SW480 (cell line): ENCODE data around the gene LCE1E.
A peak's percentile ranks its signal among the peaks of the same experiment; 100 is the strongest.

Experiments
- DNase-seq: peaks from one replicate; pipeline ENCODE4 v3.0.0-alpha.2; 2016; ENCODE audit warnings: low spot score

LCE1E gene

GRCh38 chr1:152786077-152786476 lies at the start of gene LCE1E:
Gene LCE1E, plus strand, starts transcription at chr1:152786257. Its CDS starts 1,043 bp downstream, at chr1:152787300.
- peak; percentile 82 for DNase-seq

- DNase-seq, result no peak
These were observed 48.1 kb upstream of the LCE1E start for GRCh38 chr1:152737997-152738396.

DNA sequence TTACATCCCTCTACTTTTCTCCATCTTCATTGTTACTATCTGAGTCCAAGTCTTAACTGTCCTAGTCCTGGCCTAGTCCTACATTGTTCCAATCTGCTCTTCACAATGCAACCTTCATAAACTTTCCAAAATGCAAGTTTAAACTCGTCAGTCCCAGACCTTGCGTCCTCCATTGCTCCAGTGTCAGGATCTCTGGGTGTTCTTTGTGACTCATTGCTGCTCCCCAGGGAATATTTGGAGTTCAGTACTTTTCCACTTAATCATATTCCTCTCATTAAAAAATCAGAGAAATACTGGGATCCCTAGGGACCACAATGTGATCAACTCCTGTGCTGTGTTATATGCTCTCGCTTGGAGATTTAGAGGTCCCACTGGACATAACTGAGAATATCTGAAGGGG lies 46.2 kb upstream of the LCE1E start:
- DNase-seq, result no peak

- DNase-seq, result no peak
These were observed 44.4 kb upstream of the LCE1E start for GRCh38 chr1:152741656-152742055.

GRCh38 chr1:152743371-152744145 lies 42.5 kb upstream of the LCE1E start:
- DNase-seq, result no peak

GRCh38 chr1:152745289-152745704 lies 40.8 kb upstream of the LCE1E start:
- no peak for DNase-seq

DNA sequence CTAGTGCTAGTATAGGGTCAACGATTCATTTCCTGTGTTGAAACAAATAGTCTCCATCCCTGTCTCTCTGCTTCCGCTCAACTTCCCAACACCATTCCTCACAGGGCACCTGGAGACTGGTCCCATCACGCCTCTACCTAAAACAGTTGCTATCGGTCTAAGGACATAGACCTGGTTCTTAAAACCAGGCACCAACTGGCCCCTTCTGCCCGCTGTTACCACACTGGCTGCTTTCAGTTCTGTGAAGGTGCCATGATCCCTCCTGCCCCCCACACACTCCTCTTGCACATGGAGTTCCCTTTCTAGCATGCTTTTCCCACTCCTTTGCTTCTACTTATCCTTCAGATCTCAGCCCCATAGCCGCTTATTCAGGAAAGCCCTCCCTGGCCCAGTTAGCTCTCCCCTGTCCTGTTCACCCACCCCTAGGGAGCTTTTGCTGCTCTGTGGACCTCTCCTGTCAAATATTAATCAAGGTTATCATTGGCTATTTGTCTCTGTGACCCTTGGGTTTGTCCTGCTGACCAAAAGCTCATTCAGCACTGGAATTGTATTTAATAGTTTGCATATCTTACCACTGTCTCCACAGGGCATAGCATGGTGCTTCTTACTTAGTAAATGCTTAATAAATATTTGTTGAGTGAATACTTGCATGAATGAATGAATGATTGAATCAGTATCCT lies 40.2 kb upstream of the LCE1E start:
- no peak for DNase-seq

DNA sequence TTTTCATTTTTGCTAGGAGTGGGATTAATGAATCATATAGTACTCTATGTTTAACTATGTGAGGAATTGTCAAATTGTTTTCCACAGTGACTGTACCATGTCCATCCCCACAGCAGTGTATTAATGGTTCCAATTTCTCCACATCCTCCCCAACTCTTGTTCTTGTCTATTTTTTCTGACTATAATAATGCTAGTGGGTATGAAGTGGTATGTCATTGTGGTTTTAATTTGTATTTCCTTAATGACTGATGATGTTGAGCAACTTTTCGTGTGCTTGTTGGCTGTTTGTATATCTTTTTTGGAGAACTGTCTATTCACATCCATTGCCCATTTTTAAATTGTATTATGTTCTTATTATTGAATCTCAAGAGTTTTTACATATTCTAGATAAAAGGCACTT lies 38.2 kb upstream of the LCE1E start:
- no peak for DNase-seq

GRCh38 chr1:152752225-152752624 lies 33.8 kb upstream of the LCE1E start:
- DNase-seq, result peak; percentile 87

GRCh38 chr1:152753586-152753985 lies 32.5 kb upstream of the LCE1E start:
- DNase-seq, result no peak

- DNase-seq, result peak; percentile 24
These were observed 29.2 kb upstream of the LCE1E start for GRCh38 chr1:152756872-152757271.

- DNase-seq, result no peak
These were observed 28.3 kb upstream of the LCE1E start, which contains the start of gene KPRP for GRCh38 chr1:152757747-152758146. Gene KPRP, plus strand, starts transcription at chr1:152758025. Its CDS starts 1,564 bp downstream, at chr1:152759589.

DNA sequence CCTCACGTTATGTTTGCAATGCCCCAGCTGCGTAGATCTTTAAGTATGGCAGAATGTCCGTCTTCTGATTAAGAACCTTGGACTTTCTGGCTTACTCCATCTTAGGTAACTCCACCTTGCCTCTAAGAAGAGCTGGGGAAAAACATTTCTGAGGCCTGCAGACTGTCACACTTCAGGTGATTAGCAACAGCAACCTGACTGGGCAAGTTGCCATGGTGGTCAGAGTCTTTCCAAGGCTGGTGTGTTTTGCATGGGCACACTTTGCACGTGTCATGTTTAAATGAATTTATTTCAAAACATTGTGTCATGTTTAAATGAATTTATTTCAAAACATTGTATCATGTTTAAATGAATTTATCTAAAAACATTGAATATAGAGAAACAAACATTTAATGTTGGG lies 27.4 kb upstream of the LCE1E start:
- DNase-seq, result no peak

GRCh38 chr1:152759453-152760173 lies 26.4 kb upstream of the LCE1E start:
- no peak for DNase-seq

- no peak for DNase-seq
These were observed 25.4 kb upstream of the LCE1E start for GRCh38 chr1:152760551-152761190.

DNA sequence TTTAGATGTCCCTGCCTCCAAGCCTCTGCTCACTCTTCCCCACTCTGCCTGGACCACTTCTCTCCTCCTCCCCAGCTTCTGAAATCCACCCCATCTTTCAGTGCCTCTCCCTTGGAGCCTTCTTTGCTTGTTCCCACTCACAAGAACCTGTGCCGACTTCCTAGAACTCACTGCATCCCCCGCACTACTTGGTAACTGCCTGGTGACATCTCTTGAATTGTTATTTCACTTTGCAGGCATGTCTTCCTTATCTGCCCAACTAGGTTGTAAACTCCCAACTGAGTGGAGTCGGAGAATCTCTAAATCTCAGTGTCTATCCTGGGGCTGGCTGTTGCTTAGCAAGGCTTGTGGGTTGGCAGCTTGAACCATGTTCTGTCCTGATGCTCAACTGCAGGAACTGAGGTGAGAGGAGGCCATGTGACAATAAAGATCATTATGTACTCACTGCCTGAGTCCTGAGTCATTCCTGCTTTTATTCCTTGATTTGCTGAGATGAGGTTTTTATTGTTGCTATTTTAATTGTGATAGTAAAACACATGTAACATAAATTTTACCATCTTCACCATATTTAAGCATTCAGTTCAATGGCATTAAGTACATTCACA lies 24.3 kb upstream of the LCE1E start:
- DNase-seq, result no peak

GRCh38 chr1:152768847-152769533 lies 17.1 kb upstream of the LCE1E start:
- DNase-seq, result peak; percentile 2

DNA sequence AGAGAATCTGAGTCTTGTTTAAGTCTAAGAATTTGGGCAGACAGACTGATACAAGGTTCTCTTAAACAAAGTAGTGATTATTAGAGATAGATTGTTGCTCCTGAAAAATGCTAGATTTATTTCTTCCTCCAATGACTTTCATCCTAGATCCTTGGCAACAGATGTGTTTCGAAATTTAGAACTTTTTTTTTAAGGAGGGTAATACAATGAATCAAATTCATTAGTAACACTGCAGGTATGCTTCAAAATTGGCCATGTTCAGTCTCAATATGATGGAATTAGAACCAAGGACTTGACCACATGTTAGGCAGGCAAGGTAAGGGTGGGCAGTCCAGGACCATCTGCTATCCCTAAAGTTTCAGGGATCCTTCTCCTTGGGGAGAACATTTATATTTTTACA lies 15.6 kb upstream of the LCE1E start:
- no peak for DNase-seq

DNA sequence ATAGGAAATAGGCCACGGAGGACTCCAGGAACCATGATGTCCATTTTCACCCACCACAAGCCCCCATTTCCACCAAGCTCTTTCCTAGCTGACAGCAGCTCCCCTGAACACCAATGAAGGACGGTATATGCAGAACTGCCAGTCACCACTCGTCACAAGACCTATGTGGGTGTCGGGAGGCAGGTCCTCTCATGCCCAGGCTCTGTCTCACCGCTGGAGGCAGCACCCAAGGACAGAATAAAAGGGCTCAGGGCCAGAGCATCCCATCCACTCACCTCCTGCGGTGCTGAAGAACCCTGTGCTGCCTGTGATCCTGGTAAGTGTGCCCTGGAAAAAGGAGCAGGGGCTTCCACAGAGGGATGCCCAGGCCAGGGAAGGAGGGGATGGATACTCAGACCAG lies 11.2 kb upstream of the LCE1E start, which contains the start of gene LCE1F:
Gene LCE1F (plus strand): TSS at position 266 of the 400 bp plus-strand sequence. CDS start 1,232 bp downstream, outside the sequence.
- DNase-seq, result peak; percentile 2

- DNase-seq, result no peak
These were observed 9.7 kb upstream of the LCE1E start for GRCh38 chr1:152776361-152776760.

GRCh38 chr1:152777510-152778137 lies 8.4 kb upstream of the LCE1E start:
- peak; percentile 17 for DNase-seq
